Stimulated activated CD4-positive, alpha-beta T cell treated with anti-CD3 and anti-CD28 coated beads, Interleukin-15, amount 100 ng/mL, for 48 hours (primary cell): ENCODE data around the gene HOXA4.

ENCODE experiments used
- DNase-seq, 2 donors: peaks; one replicate each; pipeline ENCODE4 v3.0.0-alpha.2; 2020; ENCODE audit warnings: low read depth in 2 of 2

The HOXA4 gene

GRCh38 chr7:27130540-27131389 lies at the start of gene HOXA4:
HOXA4 (minus strand) TSS chr7:27130757; CDS start chr7:27130733, 24 bp downstream.
- peak; percentile 29 to 64 for DNase-seq

DNA sequence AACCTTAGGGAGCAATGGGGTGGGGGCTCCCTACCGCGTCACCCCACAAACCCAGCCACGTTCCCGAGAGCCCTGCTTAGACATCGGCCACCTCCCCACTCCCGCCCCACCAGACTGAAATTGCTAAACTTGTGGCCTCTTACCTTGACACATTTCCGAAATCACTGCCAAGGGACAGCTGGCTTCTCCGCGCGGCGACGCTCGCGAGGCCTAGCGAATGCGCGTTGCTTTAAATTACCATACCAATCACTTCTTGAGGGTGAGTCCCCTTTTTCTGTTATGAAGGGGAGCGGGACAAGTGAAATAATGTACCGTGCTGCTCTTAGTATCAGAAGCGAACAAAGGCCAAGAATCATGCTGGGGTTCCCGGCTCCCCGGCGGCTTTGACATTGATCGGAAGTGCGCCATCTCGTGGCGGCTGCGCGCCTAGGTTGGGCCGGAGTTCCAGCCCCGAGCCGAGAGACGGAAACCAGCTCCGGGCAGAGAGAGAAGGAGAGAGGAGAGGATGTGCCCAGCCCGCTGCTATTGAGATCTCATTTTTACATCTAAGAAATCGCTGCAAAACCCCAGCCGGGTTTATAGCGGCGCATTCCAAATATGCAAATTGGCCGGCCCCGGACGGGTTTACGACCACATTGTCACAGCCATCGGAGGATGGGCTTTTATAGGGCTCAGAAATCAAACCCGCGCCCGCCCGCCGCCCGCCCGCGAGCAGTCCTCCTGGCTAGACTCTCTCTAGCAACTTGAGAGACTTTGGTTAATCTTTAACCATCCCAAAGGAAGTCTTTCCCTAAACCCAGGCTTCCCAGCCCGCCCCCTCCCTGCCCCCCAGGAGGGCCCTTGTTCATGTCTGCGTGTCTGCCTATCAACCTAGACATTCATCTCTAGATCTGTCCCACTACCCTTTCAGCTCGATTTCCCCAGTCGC lies 49.2 kb upstream of the HOXA4 start:
- peak in 1 of 2 donors; percentile 47 for DNase-seq

DNA sequence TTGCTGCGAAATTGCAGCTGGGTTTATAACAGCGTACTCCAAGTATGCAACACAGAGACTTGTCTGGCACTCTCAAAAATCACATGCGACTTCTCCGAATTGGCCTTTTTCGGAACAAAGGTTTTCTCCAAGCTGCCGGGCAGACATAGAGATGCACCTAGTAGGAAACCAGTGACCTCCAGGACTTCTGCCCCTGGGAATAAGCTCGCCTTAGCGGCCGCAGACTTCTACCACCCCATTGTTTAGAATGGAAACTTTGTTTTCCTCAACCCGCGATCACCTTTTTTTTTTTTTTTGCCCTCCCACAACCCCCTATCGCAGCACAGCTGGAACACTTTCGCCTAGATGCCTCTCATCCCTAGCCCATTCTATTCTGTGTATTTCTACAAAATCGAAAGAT lies 48.5 kb upstream of the HOXA4 start:
- DNase-seq: no peak

DNA sequence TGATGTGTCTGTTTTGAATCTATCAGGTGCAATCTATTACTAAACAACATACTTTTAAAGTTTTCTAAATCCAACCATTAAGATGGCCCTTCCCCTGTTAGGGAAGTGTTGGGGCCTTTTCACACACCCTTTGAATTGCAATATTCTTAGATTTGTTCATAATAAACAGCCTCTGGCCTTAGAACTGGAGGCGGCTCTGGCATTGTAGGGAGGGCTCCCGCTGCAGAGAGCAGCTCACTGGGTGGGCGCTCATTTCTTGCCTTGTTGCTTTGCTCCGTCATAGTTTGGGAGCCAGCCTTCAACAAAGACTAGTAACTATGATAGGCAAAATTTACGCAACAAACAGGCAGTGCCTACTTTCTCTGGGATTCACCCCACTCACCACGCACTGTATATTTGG lies 47.8 kb upstream of the HOXA4 start:
- no peak for DNase-seq

GRCh38 chr7:27177795-27178320 lies 47.3 kb upstream of the HOXA4 start:
- no peak for DNase-seq

- DNase-seq: no peak
These were observed 46.6 kb upstream of the HOXA4 start for GRCh38 chr7:27176962-27177794.

DNA sequence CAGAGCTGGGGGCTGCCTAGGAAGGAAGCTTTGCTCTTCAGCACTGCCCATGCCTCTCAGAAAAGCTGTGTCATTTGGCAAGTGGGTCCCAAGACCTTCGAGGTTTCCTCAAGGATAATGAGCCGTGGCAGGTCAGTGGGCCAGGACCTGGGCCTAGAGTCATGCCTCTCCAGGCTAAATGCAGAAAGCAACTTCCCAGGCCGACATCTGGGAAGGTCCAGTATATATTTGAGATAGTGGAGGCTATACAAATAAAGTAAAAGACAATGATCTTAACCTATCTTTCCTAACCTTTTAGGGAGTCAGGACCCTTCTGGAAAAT lies 45.9 kb upstream of the HOXA4 start:
- DNase-seq: no peak

- no peak for DNase-seq
These were observed 45.3 kb upstream of the HOXA4 start for GRCh38 chr7:27175626-27176523.

DNA sequence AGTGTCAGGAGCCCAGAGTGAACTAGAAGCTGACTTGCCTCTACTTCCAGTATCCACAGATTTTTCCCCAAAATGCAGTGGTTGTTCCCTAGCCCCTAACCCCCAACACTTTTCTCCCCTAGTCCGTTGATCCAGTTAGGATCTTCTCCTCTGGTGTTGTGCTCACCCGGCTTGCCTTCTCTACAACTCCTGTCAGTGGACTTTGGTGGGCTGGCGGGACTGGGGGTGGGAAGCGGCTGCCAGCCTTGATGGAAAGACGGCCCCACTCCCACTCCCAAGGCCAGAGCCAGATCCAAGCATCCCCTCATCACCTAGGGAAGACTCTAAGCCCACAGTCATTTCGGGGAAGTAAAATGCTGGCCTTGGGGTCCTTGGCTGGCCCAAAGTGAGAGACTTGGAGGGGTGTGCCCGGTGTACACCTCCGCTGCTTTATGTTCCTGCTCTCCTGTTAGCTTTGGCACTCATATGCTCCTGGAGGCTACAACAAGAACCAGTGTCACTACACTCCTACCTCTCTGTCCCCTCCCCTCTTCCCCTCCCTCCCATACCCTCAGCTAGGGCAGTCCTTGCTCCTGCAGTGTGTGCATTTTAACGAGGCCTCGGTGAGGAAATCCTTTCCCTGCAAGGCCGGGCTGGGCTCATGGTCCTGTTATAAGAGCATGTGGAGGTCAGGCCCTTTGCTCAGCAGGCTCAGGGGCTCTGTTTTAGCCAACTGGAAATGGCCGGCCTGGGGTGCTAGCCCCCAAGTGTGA lies 44.5 kb upstream of the HOXA4 start:
- no peak for DNase-seq

DNA sequence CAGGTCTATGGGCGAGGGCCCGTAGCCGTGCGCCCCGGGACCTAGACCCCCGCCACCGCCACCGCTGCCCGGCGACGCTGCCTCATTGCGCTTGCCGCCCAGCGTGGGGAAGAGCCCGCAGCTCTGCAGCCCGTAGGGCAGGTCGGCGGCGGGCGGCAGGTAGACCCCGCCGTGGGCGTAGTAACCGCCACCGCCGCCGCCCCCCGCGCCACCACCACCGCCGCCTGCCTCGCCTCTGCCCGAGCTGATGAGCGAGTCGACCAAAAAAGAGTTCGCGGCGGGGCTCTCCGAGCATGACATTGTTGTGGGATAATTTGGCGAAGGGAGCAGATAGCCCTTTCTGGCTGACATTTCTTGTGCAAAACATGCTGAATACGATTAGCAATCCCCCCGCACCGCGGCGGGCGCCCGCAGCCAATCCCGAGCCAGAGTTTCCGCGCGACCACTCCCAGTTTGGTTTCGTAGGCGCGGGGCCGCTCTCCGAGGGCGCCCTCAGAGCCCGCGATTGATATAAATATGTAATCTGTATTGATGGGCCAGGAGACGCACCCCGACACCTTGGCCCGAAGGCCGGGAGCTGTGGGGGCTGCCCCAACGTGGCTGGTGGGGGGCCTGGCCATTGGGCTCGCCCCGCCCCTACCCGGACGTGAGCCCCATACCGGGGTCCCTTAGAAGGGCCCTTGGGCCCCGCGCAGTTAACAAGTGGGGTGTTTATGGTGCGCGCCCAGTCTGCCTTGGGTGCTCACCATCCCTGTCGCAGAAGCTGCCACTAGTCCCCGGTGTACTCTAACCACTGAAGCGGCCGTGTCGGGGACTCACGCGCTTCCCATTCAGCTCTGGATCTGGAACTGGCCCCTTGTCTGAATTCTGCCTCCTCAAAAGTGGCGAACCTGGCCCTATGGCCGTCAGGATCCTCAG lies 43.7 kb upstream of the HOXA4 start, which contains the start of gene HOXA10:
TSS of gene HOXA10 (minus strand) at position 365 of the 918 bp plus-strand sequence. CDS start at position 351, 14 bp downstream.
- no peak for DNase-seq

DNA sequence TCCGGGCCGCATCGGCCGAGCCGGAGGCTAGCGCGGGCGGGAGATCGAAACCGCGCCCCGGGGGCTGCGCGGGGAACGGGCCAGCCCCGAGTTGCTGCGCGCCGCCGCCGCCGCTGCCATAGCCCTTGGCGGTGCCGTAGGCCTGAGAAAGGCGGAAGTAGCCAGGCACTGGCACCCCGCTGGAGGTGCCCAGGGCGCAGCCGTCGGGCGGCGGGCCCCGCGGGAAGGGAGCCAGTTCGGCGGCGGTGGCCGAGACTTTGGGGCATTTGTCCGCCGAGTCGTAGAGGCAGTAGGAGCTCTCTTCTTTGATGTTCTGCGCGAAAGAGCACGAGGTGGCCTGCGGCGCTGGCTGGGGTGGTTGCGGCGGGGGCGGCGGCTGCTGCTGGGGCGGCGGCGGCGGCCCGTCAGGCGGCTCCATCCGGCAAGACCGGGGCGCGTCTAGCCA lies 43.0 kb upstream of the HOXA4 start:
- DNase-seq: no peak

GRCh38 chr7:27172823-27173510 lies 42.4 kb upstream of the HOXA4 start:
- DNase-seq: no peak

DNA sequence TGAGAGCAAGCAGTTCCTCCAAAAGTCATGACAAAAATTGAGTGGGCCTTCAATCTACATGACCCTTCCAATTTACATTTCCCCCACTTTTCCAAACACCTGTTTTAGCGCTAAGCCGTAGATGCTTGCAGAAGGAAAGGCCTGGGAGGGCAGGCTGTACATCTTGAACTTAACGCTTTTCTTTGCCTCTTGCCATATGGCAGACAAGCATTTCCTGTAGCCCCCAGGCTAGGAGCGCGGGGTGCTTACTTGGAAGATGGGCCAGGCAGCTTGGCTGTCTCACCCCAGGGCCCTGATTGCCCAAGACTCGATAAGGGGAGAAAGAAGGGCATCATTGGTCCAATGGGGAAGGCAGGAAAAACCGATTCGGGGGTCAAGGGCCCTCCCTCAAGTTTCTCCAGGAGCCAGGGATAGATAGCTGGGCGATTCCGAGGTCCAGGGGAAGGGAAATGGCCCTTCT lies 41.8 kb upstream of the HOXA4 start:
- no peak for DNase-seq

DNA sequence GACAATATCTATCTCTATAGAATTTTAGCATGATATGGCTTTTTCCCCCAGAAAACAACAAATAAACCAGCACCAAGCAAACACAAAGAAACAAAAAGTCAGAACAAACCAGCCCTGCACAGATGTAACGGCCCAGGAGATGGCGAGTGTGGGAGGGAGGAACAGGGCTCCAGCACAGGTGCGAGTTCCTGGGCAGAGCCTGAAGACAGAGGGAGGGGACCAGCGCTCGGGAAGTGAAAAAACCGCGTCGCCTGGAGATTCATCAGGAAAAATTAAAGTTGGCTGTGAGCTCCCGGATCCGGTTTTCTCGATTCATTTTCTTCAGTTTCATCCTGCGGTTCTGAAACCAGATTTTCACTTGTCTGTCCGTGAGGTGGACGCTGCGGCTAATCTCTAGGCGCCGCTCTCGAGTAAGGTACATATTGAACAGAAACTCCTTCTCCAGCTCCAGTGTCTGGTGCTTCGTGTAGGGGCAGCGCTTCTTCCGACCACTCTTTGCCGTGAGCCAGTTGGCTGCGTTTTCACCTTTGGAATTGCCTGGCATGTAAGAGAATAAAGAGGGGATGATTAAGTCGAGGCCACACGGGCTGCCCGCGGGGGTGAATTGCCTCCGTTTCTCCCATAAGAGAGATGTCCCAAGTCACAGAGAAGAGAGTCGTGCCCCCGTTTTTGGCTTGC lies 41.2 kb upstream of the HOXA4 start:
- DNase-seq: no peak

DNA sequence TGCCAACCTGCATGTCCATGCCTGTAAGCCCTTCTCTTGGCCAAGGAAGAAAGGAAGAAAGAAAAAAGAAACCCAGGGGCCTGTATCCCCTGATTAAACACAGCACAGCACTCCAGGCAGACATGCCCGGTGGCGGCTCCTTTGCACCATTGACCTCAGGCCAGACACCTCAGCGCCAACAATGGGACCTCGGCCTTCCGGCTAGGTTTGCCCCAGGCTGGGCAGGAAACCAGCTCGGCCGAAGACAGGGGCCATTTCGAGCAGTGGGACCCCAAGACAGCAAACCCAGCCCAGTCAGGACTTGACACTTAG lies 40.7 kb upstream of the HOXA4 start:
- no peak for DNase-seq

GRCh38 chr7:27170426-27171324 lies 40.1 kb upstream of the HOXA4 start:
- no peak for DNase-seq
